Measurements from ENCODE around the gene ZBED5.

DNA sequence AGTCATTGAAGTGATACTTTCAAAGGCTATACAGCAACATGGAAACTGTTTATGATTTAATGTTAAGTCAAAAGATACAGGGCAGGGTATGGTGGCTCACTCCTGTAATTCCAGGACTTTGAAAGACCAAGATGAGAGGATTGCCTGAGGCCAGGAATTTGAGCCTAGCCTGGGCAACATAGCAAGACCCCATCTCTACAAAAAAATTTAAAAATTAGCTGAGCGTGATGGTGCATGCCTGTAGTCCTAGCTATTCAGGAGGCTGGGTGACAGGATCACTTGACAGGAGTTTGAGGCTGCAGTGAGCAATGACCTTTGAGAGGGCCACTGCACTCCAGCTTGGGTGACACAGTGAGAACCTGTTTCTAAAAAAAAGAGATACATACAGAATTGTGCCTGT, 39.3 kb upstream of the ZBED5 start:
- TF ChIP-seq, protein P1, sequence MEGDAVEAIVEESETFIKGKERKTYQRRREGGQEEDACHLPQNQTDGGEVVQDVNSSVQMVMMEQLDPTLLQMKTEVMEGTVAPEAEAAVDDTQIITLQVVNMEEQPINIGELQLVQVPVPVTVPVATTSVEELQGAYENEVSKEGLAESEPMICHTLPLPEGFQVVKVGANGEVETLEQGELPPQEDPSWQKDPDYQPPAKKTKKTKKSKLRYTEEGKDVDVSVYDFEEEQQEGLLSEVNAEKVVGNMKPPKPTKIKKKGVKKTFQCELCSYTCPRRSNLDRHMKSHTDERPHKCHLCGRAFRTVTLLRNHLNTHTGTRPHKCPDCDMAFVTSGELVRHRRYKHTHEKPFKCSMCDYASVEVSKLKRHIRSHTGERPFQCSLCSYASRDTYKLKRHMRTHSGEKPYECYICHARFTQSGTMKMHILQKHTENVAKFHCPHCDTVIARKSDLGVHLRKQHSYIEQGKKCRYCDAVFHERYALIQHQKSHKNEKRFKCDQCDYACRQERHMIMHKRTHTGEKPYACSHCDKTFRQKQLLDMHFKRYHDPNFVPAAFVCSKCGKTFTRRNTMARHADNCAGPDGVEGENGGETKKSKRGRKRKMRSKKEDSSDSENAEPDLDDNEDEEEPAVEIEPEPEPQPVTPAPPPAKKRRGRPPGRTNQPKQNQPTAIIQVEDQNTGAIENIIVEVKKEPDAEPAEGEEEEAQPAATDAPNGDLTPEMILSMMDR (IDR thresholded peaks at IDR 0.05; ENCODE audit: insufficient read depth, low read length) = no peak
- TF ChIP-seq POLR2AphosphoS5 (IDR thresholded peaks at IDR 0.05; ENCODE audit: low read depth) (no peak), GABPA (IDR thresholded peaks at IDR 0.05; ENCODE audit: low read depth) (no peak), SPI1 (IDR thresholded peaks at IDR 0.05; ENCODE audit: borderline replicate concordance, low read depth) (no peak)
- TF ChIP-seq, protein P2, sequence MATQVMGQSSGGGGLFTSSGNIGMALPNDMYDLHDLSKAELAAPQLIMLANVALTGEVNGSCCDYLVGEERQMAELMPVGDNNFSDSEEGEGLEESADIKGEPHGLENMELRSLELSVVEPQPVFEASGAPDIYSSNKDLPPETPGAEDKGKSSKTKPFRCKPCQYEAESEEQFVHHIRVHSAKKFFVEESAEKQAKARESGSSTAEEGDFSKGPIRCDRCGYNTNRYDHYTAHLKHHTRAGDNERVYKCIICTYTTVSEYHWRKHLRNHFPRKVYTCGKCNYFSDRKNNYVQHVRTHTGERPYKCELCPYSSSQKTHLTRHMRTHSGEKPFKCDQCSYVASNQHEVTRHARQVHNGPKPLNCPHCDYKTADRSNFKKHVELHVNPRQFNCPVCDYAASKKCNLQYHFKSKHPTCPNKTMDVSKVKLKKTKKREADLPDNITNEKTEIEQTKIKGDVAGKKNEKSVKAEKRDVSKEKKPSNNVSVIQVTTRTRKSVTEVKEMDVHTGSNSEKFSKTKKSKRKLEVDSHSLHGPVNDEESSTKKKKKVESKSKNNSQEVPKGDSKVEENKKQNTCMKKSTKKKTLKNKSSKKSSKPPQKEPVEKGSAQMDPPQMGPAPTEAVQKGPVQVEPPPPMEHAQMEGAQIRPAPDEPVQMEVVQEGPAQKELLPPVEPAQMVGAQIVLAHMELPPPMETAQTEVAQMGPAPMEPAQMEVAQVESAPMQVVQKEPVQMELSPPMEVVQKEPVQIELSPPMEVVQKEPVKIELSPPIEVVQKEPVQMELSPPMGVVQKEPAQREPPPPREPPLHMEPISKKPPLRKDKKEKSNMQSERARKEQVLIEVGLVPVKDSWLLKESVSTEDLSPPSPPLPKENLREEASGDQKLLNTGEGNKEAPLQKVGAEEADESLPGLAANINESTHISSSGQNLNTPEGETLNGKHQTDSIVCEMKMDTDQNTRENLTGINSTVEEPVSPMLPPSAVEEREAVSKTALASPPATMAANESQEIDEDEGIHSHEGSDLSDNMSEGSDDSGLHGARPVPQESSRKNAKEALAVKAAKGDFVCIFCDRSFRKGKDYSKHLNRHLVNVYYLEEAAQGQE (IDR thresholded peaks at IDR 0.05; ENCODE audit: insufficient replicate concordance, low read depth) = no peak
